H1 (cell line): Measurements from ENCODE around the gene TMEM185A. TPM values are rescaled to one million over a fixed set of nuclear protein-coding genes. Genes with fewer than 3 reads are reported as not detected.
"Not testable (repeated sequence)": the region's sequence is repeated elsewhere in the genome, so short reads cannot be mapped to it uniquely, and the experiment has no call there.

Source experiments
- CTCF ChIA-PET: fragments of 300-600 bp; sonication (Branson Sonifier 250); formaldehyde crosslinking; loops from one replicate; lab custom pipeline; 2021; ENCODE audit not compliant: partially characterized antibody; lab: Charles Lee
- POLR2A ChIA-PET: fragments of 300-600 bp; sonication (Branson Sonifier 250); formaldehyde crosslinking; loops from one replicate; lab custom pipeline; 2021; ENCODE audit warnings: inconsistent platforms; ENCODE audit not compliant: partially characterized antibody; lab: Charles Lee
- DNase-seq, 2 experiments: peaks; one replicate each; pipeline versions ENCODE4 v3.0.0 to v3.0.0-alpha.2; 2010 to 2022; ENCODE audit warnings: low spot score in 2 of 2, low read depth in 1 of 2, mixed read lengths in 1 of 2
- FAIRE-seq: peaks from 2 replicates; lab custom pipeline; 2011; peaks lifted over from hg19 to GRCh38; lab: Jason Lieb, UNC
- H2AFZ ChIP-seq: 2 replicates; pipeline ENCODE4 v1.8.1; 2012; ENCODE audit warnings: low read length, inconsistent platforms
- H2AK5ac ChIP-seq: 2 replicates; pipeline ENCODE4 v1.6.1; 2013; ENCODE audit warnings: low read depth, low read length
- H2BK120ac ChIP-seq: replicated peaks from 2 replicates; pipeline ENCODE3; 2013; ENCODE audit warnings: low read depth, low read length, inconsistent platforms
- H2BK12ac ChIP-seq: 2 replicates; pipeline ENCODE4 v1.6.1; 2013; ENCODE audit warnings: low read depth, low read length
- H2BK15ac ChIP-seq: 2 replicates; pipeline ENCODE4 v1.6.1; 2013; ENCODE audit warnings: low read length
- H2BK20ac ChIP-seq: 2 replicates; pipeline ENCODE4 v1.6.1; 2013; ENCODE audit warnings: low read length
- H2BK5ac ChIP-seq: 2 replicates; pipeline ENCODE4 v1.6.1; 2013; ENCODE audit warnings: low read depth, low read length
- H3K14ac ChIP-seq: 2 replicates; pipeline ENCODE4 v1.6.1; 2013; ENCODE audit warnings: inconsistent platforms; ENCODE audit not compliant: insufficient read length
- H3K18ac ChIP-seq: 2 replicates; pipeline ENCODE4 v1.6.1; 2013; ENCODE audit warnings: low read length; ENCODE audit errors: extremely low read depth
- H3K23ac ChIP-seq: 2 replicates; pipeline ENCODE4 v1.6.1; 2013; ENCODE audit warnings: inconsistent platforms; ENCODE audit not compliant: insufficient read length
- H3K23me2 ChIP-seq: 2 replicates; pipeline ENCODE4 v1.6.1; 2013; ENCODE audit warnings: low read depth, low read length
- H3K27ac ChIP-seq: 2 replicates; pipeline ENCODE4 v1.6.1; 2011; ENCODE audit warnings: low read depth, low read length, inconsistent platforms
- H3K27me3 ChIP-seq, 4 experiments: replicated peaks in 1 of 4; 1 replicate in 1 of 4; 2 replicates in 3 of 4; pipeline versions ENCODE4 v1.6.1 to v1.8.1; 2011 to 2013; ENCODE audit warnings: low read length in 3 of 4, mild to moderate bottlenecking in 3 of 4, inconsistent platforms in 2 of 4, mixed read lengths in 2 of 4, moderate library complexity in 1 of 4; ENCODE audit not compliant: control insufficient read depth in 3 of 4, insufficient read depth in 3 of 4; ENCODE audit errors: extremely low read depth in 1 of 4
- H3K36me3 ChIP-seq, 4 experiments: 2 replicates each; pipeline versions ENCODE4 v1.6.1 to v1.8.1; 2011 to 2013; ENCODE audit warnings: mild to moderate bottlenecking in 4 of 4, low read length in 3 of 4, moderate library complexity in 2 of 4, control low read depth in 1 of 4, inconsistent platforms in 1 of 4; ENCODE audit not compliant: insufficient read depth in 4 of 4, control insufficient read depth in 2 of 4
- H3K4ac ChIP-seq: replicated peaks from 2 replicates; pipeline ENCODE3; 2013; ENCODE audit warnings: low read length, low read depth, mixed read lengths, inconsistent platforms; ENCODE audit not compliant: insufficient read length
- H3K4me1 ChIP-seq, 4 experiments: replicated peaks in 1 of 4; 1 replicate in 1 of 4; 2 replicates in 3 of 4; pipeline versions ENCODE4 v1.6.1 to v1.8.1; 2011 to 2013; ENCODE audit warnings: low read length in 3 of 4, inconsistent platforms in 2 of 4, mixed read lengths in 1 of 4; ENCODE audit not compliant: insufficient read depth in 4 of 4, control insufficient read depth in 3 of 4
- H3K4me2 ChIP-seq, 2 experiments: 2 replicates each; pipeline versions ENCODE4 v1.6.1 to v1.8.1; 2011 to 2013; ENCODE audit warnings: low read depth in 2 of 2, low read length in 2 of 2, control low read depth in 1 of 2, inconsistent platforms in 1 of 2, mild to moderate bottlenecking in 1 of 2; ENCODE audit not compliant: insufficient read depth in 1 of 2
- H3K4me3 ChIP-seq, 4 experiments: fragments of 200-600, 300-600 bp in 1 of 4; sonication (generic), shearing (Covaris generic), sonication (Bioruptor Twin) in 1 of 4; 2 replicates each; pipeline versions ENCODE4 v1.5.1 to v1.8.1; 2011 to 2016; ENCODE audit warnings: low read length in 4 of 4, low read depth in 3 of 4, control low read depth in 2 of 4, inconsistent platforms in 2 of 4, mild to moderate bottlenecking in 2 of 4, mixed read lengths in 1 of 4, moderate library complexity in 1 of 4; ENCODE audit not compliant: insufficient read depth in 2 of 4; ENCODE audit errors: extremely low read depth in 1 of 4
- H3K56ac ChIP-seq: replicated peaks from 2 replicates; pipeline ENCODE3; 2013; ENCODE audit warnings: low read depth, mild to moderate bottlenecking, mixed read lengths, low read length, inconsistent platforms; ENCODE audit not compliant: insufficient read length
- H3K79me1 ChIP-seq: 2 replicates; pipeline ENCODE4 v1.6.1; 2013; ENCODE audit warnings: low read depth, low read length, control low read depth
- H3K79me2 ChIP-seq, 2 experiments: 2 replicates each; pipeline versions ENCODE4 v1.6.1 to v1.8.1; 2012 to 2013; ENCODE audit warnings: low read length in 2 of 2, mild to moderate bottlenecking in 2 of 2, inconsistent platforms in 1 of 2; ENCODE audit not compliant: insufficient read depth in 2 of 2, control insufficient read depth in 1 of 2
- H3K9ac ChIP-seq, 4 experiments: replicated peaks in 1 of 4; 1 replicate in 1 of 4; 2 replicates in 3 of 4; pipeline versions ENCODE4 v1.6.1 to v1.8.1; 2011 to 2013; ENCODE audit warnings: low read depth in 3 of 4, low read length in 3 of 4, control low read depth in 2 of 4, mild to moderate bottlenecking in 2 of 4, moderate library complexity in 2 of 4, inconsistent platforms in 1 of 4; ENCODE audit errors: extremely low read depth in 1 of 4
- H3K9me3 ChIP-seq, 2 experiments: 2 replicates each; pipeline versions ENCODE4 v1.6.1 to v1.8.1; 2012 to 2013; ENCODE audit warnings: mild to moderate bottlenecking in 2 of 2, moderate library complexity in 2 of 2, control low read depth in 1 of 2, inconsistent platforms in 1 of 2, low read depth in 1 of 2, low read length in 1 of 2, mixed read lengths in 1 of 2; ENCODE audit not compliant: insufficient read depth in 2 of 2
- H4K20me1 ChIP-seq, 2 experiments: replicated peaks in 1 of 2; 2 replicates each; pipeline versions ENCODE3 to v1.8.1; 2011 to 2013; ENCODE audit warnings: inconsistent platforms in 2 of 2, low read length in 2 of 2, mild to moderate bottlenecking in 1 of 2; ENCODE audit not compliant: insufficient read depth in 2 of 2, control insufficient read depth in 1 of 2
- H4K5ac ChIP-seq: 2 replicates; pipeline ENCODE4 v1.6.1; 2013; ENCODE audit warnings: low read length, low read depth, mixed read lengths, inconsistent platforms; ENCODE audit not compliant: insufficient read length
- H4K8ac ChIP-seq: 2 replicates; pipeline ENCODE4 v1.8.0; 2013; ENCODE audit warnings: mild to moderate bottlenecking, moderate library complexity, low read length, inconsistent platforms; ENCODE audit not compliant: insufficient read depth; ENCODE audit errors: extremely low read depth
- H4K91ac ChIP-seq: replicated peaks from 2 replicates; pipeline ENCODE3; 2013; ENCODE audit warnings: low read length, mixed read lengths, inconsistent platforms; ENCODE audit not compliant: insufficient read length
- WGBS, 2 experiments: shearing (Covaris generic) in 1 of 2; methylation state at CpG; one replicate each; pipeline versions ENCODE4 v1.1.6 to v1.1.7; 2013 to 2015; ENCODE audit warnings: low lambda C conversion rate in 2 of 2, mixed read lengths in 2 of 2, inconsistent platforms in 1 of 2, low coverage in 1 of 2, missing lambda C conversion rate in 1 of 2; ENCODE audit not compliant: insufficient replicate concordance in 2 of 2, insufficient coverage in 1 of 2, insufficient read length in 1 of 2; ENCODE audit errors: extremely low coverage in 1 of 2, missing lambda C conversion rate in 1 of 2; 5-methylcytosine and 5-hydroxymethylcytosine counted together
- polyA plus RNA-seq, 7 experiments: library from polyadenylated mRNA; depleted of rRNA in 3 of 7; stranded (reverse) in 5 of 7; unstranded in 2 of 7; fragments of >200 nt in 5 of 7; fragments of 200-250 nt in 2 of 7; gene quantifications; 1 replicate in 5 of 7; 2 replicates in 1 of 7; 4 replicates in 1 of 7; pipeline versions ENCODE4 v1.2.1 to v1.2.3, GENCODE V29; 2011 to 2013; ENCODE audit warnings: missing spikeins in 2 of 7, mixed read lengths in 2 of 7
- total RNA-seq: library from RNA; stranded (reverse); fragmentation: NEBNext Ultra II Directional; extraction: Animal tissue kit (Norgen Biotek cat#: 25700); gene quantifications from 2 replicates; pipeline ENCODE4 v1.2.1, GENCODE V29; 2021

Gene TMEM185A
- total and polyA plus RNA-seq, 2 of the 8 experiments (the other 6 are each of a cell fraction or from before 2014, with no cell fraction given): 15.0 to 26.5 TPM

DNA sequence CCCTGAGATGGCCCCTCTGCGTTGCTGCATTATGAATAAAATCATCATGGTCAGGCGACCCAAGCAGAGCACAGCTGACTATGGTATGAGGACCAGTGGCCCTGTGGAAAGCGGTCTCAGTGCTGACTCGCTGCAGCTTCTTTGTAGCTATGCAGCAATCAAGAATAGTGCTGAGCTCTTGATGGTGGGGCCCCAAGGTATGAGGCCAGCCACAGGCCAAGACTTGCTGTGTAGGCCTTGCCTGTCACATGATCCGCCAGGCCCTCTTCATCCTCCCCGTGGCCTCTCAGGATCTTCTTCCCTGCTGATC is 79.7 kb downstream of the TMEM185A start:
- DNase-seq, H3K4me1 ChIP-seq, H2BK5ac ChIP-seq, POLR2A ChIA-PET, H3K4me3 ChIP-seq, H3K79me1 ChIP-seq, H3K18ac ChIP-seq, H3K56ac ChIP-seq, H3K14ac ChIP-seq, H3K27ac ChIP-seq, H3K36me3 ChIP-seq, H2BK15ac ChIP-seq, H3K9ac ChIP-seq, H4K5ac ChIP-seq, H2BK20ac ChIP-seq, H3K9me3 ChIP-seq, H3K27me3 ChIP-seq, H3K4ac ChIP-seq, H3K23me2 ChIP-seq, H3K23ac ChIP-seq, H4K91ac ChIP-seq, FAIRE-seq, H4K8ac ChIP-seq, H4K20me1 ChIP-seq, H3K4me2 ChIP-seq, H2BK120ac ChIP-seq, H3K79me2 ChIP-seq, CTCF ChIA-PET, H2AK5ac ChIP-seq, H2AFZ ChIP-seq, H2BK12ac ChIP-seq: not testable (repeated sequence)
- WGBS, 2 experiments: no CpG with 5 or more reads among the region's 6 CpGs

DNA sequence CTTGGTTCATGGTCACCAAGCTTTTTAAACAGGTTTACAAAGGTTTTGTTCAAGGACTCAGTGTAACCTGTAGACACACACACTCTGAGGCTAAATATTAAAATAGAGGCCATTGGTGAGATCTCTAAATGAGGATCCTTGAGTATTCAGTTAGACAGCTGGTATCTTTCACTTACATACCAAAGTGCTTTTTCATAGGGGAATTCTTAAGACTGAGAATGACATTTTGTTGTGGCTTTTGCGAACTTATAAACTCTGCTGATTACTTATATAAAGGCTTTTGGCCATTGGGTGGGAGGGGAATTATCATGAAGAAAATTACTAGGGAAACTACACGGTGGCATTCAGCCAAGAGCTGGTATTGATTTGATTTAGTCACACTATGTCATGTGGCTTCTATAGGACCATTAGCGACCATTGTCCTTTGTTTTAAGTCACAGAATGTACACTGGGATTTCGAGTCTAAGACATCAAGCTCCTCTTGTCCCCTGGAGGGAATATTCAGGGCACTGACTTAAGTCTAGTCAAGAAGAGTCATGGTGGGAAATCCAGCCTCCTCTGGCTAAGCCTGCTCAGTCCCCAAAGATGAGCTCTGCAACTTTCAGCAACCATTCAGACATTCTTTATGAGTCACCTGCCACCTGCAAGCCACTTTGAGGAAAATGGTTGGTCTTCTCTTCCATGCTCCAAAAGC is 80.2 kb downstream of the TMEM185A start:
- H3K79me2 ChIP-seq, H3K9ac ChIP-seq, H3K14ac ChIP-seq, H3K56ac ChIP-seq, H3K4me3 ChIP-seq, H3K18ac ChIP-seq, FAIRE-seq, H2BK120ac ChIP-seq, H2AFZ ChIP-seq, H3K79me1 ChIP-seq, H3K36me3 ChIP-seq, H3K23me2 ChIP-seq, H3K27me3 ChIP-seq, H2BK20ac ChIP-seq, H3K4me1 ChIP-seq, H3K27ac ChIP-seq, H2BK5ac ChIP-seq, H4K20me1 ChIP-seq, H3K4me2 ChIP-seq, H4K5ac ChIP-seq, H3K4ac ChIP-seq, CTCF ChIA-PET, H2AK5ac ChIP-seq, H3K23ac ChIP-seq, H2BK12ac ChIP-seq, DNase-seq, POLR2A ChIA-PET, H4K8ac ChIP-seq, H4K91ac ChIP-seq, H3K9me3 ChIP-seq, H2BK15ac ChIP-seq: not testable (repeated sequence)
- no CpG with 5 or more reads among the region's 4 CpGs for WGBS, 2 experiments
